Mesothelial cell of epicardium (in vitro differentiated cells): Measurements from ENCODE around the gene QSOX1. TPM values are rescaled to one million over a fixed set of nuclear protein-coding genes. Genes with fewer than 3 reads are reported as not detected.
A peak's percentile ranks its signal among the peaks of the same experiment; 100 is the strongest.

ENCODE experiments used
- DNase-seq, 2 experiments: peaks; one replicate each; pipeline ENCODE4 v3.0.0; 2021; ENCODE audit warnings: low spot score in 2 of 2; ENCODE audit not compliant: unreplicated experiment in 2 of 2
- H3K27ac Mint-ChIP-seq: 2 replicates; pipeline ENCODE4 v1.8.0; 2021; ENCODE audit warnings: mixed read lengths
- H3K27me3 Mint-ChIP-seq: 2 replicates; pipeline ENCODE4 v1.8.0; 2021; ENCODE audit warnings: low read depth, mixed read lengths
- H3K36me3 Mint-ChIP-seq: 2 replicates; pipeline ENCODE4 v1.8.0; 2021; ENCODE audit warnings: mixed read lengths
- H3K4me1 Mint-ChIP-seq: 2 replicates; pipeline ENCODE4 v1.8.0; 2021; ENCODE audit warnings: mixed read lengths
- H3K4me3 Mint-ChIP-seq: 2 replicates; pipeline ENCODE4 v1.8.0; 2021; ENCODE audit warnings: mild to moderate bottlenecking, moderate library complexity, mixed read lengths
- H3K9me3 Mint-ChIP-seq: 2 replicates; pipeline ENCODE4 v1.8.0; 2021; ENCODE audit warnings: mixed read lengths
- CTCF ChIP-seq: fragments of 200-600 bp; sonication (generic); IDR thresholded peaks from one replicate; pipeline ENCODE4 v1.5.0; 2021; ENCODE audit warnings: antibody characterized with exemption; ENCODE audit not compliant: unreplicated experiment
- total RNA-seq: library from RNA; stranded (reverse); gene quantifications from 3 replicates; pipeline ENCODE4 v1.2.1, GENCODE V29; 2021

QSOX1 gene
- total RNA-seq, 1 donor from 2014 or later: 70.6 TPM

DNA sequence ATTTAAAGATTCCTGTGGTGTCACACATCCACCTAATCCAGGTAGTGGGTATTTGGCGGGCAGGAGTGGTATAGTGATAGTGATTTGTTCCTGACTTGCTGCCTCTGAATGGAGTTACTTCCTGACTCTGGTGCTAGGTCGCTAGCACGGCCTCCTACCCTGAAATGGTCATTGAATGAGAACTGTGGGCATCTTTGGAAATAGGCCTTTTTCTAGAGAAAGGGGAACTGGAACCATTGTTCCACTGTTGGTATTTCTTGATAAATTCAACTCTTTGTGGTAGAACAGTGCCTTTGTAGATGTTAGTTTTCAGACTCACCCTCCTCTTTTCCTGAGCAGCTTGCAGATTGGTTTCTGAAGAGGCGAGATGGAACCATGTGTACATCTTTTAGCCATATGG, 1.5 kb downstream of the QSOX1 start:
- H3K9me3 Mint-ChIP-seq: no peaks in the 10 kb centered on the region
- H3K36me3 Mint-ChIP-seq: peaks cover 1% of the 10 kb centered on the region
- peaks cover 17% of the 10 kb centered on the region for H3K27me3 Mint-ChIP-seq
- no peak for TF ChIP-seq CTCF
- no peak overlapping the region for H3K27ac Mint-ChIP-seq
- peaks cover 18% of the 10 kb centered on the region for H3K4me1 Mint-ChIP-seq
- peak overlapping the region; percentile 91 for H3K4me3 Mint-ChIP-seq
- DNase-seq: no peak

DNA sequence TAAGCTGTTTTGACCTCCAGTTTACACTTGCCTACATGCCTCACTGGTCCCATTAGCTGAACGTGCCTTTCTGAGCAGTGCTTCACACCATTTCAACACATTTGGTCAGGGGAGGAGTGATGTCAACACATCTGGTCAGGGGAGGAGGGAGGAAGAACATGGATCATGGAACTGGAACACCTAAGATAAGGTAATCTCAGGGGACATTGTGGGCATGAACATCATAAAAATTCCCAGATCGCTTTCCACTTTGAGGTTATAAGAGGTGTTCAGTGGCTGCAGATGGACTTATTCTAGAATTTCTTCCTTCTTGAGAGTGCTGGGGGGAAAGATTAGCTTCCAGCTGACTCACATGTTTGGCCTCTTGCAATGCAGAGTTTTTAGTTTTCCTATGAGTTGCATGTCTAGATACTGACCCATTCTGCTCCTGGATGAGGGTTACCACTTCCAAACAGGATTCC, 2.0 kb downstream of the QSOX1 start:
- Mint-ChIP-seq H3K36me3 (peaks cover 1% of the 10 kb centered on the region), H3K4me3 (peak overlapping the region; percentile 91), H3K4me1 (peaks cover 19% of the 10 kb centered on the region), H3K27me3 (peaks cover 13% of the 10 kb centered on the region), H3K9me3 (no peaks in the 10 kb centered on the region), H3K27ac (no peak overlapping the region)
- DNase-seq: no peak
- no peak for TF ChIP-seq CTCF

DNA sequence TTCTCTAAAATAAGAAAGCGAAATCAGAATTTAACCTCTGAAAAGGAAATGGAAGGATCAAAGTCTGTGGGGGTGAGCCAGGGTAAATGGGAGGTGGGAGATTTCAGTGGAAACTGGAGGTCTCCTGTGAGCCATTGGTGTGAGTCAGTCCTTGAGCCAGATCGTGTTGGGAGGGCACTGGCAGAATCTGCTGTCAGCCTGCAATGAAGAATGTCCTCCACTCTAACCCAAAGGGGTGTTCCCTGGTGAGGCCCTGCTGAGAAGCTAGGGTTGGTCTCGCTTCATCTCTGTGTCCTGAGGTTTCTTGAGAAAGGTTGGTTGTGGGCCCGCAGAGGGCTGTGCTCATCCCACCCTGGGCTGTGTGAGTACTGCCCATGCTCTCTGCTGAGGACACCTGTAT, 2.4 kb downstream of the QSOX1 start:
- no peak overlapping the region for H3K27ac Mint-ChIP-seq

DNA sequence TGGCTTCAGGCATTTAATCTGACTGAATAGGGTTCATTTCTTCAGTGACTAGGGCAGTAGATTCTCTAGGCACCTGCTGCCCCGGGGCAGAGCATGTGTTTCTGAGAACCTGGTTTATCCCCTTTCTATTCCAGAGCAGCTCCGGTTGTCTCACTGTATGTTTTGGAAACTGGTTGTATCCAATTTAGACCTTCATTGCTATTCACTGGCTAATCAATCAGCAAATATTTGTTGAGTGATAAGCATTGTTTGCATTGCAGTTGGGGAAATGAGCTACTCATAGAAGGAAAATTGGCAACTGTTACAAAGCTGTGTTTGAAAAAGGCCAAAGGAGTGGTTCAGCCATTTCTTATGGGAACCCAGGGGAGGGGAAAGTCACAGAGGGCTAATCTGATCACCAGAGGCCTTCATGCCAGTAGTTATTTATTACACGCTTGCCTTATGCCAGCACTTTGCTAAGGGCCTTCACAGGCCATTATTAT, 2.9 kb downstream of the QSOX1 start:
- Mint-ChIP-seq H3K27ac (no peak overlapping the region), H3K36me3 (peaks cover 1% of the 10 kb centered on the region), H3K4me3 (no peak overlapping the region), H3K9me3 (no peaks in the 10 kb centered on the region), H3K4me1 (peaks cover 21% of the 10 kb centered on the region), H3K27me3 (peaks cover 4% of the 10 kb centered on the region)
- no peak for DNase-seq
- no peak for TF ChIP-seq CTCF

More for the DNA sequence above, 2.4 kb downstream of the QSOX1 start:
- H3K4me3 Mint-ChIP-seq: no peak overlapping the region
- no peaks in the 10 kb centered on the region for H3K9me3 Mint-ChIP-seq
- no peak for TF ChIP-seq CTCF
- peaks cover 9% of the 10 kb centered on the region for H3K27me3 Mint-ChIP-seq
- DNase-seq: no peak
- H3K4me1 Mint-ChIP-seq: peaks cover 21% of the 10 kb centered on the region
- peaks cover 1% of the 10 kb centered on the region for H3K36me3 Mint-ChIP-seq

DNA sequence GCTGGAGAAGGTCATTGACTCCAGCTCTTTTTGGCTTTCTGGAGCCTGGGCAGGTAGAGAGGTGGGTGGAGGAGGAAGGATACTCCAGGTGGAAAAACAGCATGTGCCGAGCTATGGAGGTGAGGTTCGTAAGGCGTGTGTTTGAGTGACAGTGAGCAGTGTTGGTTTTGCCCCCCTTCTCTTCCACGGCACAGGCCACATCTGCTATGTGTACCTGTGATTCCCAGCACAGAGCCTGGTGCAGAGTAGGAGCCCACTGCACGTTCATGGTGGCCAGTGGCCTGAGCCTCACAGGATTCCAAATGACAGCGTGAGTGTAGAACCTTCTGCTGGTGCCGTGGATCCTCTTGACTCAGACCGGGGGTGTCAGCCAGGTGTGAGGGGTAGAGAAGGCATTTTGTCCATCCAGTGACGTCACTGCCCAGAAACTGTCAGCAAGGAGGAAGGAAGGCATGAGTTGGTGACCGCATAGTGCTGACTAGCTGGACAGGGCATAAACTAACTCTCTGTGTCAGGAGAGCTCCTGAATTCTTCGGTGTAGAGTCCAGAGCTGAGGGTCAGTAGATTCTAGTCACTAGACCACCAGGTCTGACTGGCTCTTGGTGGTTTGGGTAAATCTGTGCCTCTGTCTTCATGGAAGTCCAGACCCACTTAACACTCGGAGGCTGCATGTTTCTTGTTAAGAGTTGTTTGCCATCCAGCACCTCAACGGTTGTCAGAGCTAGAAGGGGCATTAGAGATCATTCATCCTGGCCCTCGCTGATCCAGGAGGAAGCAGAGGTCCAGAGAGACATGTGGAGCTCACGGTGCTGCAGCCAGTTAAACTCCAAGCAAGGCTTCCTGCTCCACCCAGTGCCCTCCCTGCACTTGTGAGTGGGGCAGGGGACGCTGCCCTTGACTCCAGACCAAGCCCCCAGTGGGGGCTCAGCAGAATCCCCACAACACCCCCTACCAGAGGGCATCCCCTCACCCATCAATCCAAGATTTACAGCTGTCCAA, 3.8 kb downstream of the QSOX1 start:
- peaks cover 1% of the 10 kb centered on the region for H3K36me3 Mint-ChIP-seq
- H3K9me3 Mint-ChIP-seq: no peaks in the 10 kb centered on the region
- H3K4me1 Mint-ChIP-seq: peaks cover 21% of the 10 kb centered on the region
- no peak for DNase-seq
- no peak for TF ChIP-seq CTCF
- no peaks in the 10 kb centered on the region for H3K27me3 Mint-ChIP-seq
- no peak overlapping the region for H3K4me3 Mint-ChIP-seq
- no peak overlapping the region for H3K27ac Mint-ChIP-seq
